ENCODE measurements around the gene NGEF. TPM values are rescaled to one million over a fixed set of nuclear protein-coding genes. Genes with fewer than 3 reads are reported as not detected.
"Not testable (repeated sequence)": the region's sequence is repeated elsewhere in the genome, so short reads cannot be mapped to it uniquely, and the experiment has no call there.

The NGEF gene
- polyA plus RNA-seq, 3 donors: 2.1 to 3.5 (median 2.4) TPM

DNA sequence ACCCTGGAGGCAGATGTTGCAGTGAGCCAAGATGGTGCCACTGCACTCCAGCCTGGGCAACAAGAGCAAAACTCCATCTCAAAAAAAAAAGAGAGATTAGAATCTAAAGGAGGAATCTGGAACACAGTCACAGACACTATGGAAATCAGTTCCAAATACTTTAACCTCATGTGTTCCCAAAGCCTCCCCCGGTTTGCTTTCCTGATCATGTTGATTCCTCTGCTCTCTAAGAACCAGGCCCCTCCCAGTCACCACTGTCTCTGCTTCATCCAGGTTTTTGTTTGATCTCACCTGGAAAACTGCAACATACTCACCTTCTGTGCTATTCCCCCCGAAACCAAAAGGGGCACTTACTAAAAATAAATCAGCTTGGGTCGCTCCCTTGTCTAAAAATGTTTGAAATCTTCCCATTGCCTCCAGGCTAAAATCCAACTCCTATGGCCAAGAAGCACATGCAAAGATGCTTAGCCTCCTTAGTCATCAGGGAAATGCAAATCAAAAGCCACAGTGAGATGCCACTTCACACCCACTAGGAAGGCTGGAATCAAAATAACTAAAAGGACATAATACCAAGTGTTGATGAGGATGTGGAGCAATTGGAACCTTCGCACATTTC, 13.2 kb upstream of the NGEF start:
- no peak for DNase-seq (ENCODE audit: extremely low read depth in 1 of 11, low read depth in 9 of 11, low spot score in 4 of 11)

DNA sequence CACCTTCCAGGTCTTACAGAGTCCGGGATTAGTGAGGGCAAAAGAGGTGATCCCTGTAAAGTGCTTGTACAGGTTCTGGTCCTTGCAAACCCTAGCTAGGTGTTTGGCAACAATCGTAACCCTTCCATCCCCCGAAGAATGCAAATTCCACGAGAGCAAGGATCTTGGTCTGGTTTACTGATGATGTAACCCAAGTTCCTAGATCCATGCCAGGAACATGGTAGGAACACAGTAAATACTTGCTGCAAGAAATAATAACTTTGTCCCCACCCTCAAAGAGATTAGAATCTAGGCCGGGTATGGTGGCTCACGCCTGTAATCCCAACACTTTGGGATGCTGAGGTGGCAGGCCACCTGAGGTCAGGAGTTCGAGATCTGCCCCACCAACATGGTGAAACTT, 12.7 kb upstream of the NGEF start:
- no peak for DNase-seq (ENCODE audit: extremely low read depth in 1 of 11, low read depth in 9 of 11, low spot score in 4 of 11)

DNA sequence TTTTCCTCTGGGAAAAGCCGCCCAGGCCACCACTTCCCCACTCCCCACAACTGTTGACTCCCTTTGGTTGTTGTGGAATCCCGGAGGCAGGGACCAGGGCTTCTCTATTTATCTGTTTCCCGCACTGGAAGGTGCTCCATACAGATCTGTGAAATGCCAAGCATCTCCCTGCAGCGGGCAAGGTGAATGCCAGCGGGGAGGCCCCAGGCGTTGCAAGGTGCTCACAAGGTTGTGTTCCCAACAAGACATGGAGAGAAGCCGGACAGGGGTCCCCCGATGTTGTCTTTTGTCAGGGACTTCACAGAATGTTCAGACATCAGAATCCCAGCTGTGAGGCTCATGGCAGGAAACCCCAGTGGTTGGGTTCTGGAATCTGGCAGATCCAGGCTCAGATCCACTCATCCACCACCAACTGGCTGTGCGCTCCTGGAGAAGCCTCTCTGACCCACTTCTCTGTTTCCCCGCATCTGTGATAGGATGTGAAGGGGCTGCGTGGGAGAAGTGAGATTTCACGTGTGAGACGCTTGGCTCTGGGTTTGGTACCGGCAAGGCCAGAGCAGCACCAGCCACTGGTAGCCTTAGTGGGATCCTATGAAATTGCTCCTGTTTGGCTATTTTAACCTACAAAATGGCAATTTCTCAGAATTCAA, 10.8 kb upstream of the NGEF start:
- DNase-seq (ENCODE audit: extremely low read depth in 1 of 11, low read depth in 9 of 11, low spot score in 4 of 11): no peak

DNA sequence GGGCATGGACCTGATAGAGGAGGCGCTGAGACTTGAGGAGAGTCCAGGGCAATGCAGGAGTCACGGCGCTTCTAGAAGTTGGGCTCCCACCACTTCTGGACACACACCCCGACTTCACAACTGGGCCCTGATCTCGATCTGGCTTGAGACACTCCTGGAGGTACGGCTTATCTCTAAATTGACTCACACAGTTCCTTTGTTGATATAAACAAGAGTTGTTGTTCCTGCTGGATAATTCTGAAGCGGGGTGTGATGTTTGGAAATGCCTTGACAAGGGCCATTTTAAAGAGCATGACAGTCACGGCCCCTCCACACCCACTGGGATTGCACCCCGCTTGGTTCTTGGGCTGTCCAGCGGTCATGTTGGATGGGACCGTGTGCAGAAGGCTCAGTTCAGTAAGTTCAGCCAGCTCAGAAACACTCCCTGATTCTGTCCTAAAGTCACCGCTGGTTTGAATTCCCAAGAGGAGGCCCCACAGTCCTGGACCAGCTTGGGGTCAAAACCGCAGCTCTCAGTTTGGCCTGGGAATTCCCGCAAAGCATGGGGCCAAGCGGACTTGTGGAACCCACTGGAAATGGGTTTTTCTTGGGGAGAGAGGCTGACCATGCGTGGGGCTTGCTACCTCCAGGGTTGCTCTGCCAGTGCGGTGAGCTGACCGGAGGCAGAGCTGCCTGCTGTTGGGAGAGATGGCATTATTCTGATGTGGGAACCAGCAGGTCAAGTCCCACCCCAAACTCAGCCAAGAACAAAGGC, 10.1 kb upstream of the NGEF start:
- no peak for DNase-seq (ENCODE audit: extremely low read depth in 1 of 11, low read depth in 9 of 11, low spot score in 4 of 11)

DNA sequence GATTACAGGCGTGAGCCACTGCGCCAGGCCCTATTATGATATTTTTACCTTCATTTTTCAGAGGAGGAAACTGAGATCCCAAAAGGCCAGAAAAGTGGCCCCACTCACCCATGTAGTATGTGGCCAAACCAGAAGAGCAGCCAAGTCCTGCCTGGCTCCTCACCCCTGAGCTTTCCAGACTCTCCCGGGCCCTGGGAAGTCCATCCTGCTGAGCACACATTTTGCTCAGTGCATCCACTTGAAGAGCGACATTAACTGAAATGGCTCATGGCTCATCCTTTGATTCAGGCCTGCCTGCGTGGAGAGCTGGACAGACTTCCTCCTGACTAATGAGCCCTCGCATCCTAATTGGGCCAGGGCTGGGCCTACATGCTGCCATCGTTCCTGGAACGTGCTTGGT, 9.5 kb upstream of the NGEF start:
- DNase-seq (ENCODE audit: extremely low read depth in 1 of 11, low read depth in 9 of 11, low spot score in 4 of 11): no peak

DNA sequence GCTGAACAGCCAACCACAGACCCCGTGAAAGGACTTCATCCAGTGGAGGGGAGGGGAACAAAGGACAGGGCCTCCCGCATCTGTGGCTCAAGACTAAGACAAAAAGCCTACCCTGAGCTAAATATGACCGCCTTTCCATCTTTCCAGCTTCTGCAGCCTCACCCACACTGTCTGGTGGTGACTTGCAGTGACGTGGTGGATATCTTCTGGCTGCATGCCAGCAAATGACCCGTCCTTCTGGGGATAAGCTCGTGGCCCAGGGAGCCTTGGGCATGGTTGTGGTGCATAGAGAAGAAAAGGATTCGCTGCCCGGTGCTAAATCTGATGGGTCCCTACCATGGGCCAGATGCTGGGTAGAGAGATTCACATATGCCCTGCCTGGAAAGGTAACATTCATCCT, 8.7 kb upstream of the NGEF start:
- DNase-seq (ENCODE audit: extremely low read depth in 1 of 11, low read depth in 9 of 11, low spot score in 4 of 11): no peak

DNA sequence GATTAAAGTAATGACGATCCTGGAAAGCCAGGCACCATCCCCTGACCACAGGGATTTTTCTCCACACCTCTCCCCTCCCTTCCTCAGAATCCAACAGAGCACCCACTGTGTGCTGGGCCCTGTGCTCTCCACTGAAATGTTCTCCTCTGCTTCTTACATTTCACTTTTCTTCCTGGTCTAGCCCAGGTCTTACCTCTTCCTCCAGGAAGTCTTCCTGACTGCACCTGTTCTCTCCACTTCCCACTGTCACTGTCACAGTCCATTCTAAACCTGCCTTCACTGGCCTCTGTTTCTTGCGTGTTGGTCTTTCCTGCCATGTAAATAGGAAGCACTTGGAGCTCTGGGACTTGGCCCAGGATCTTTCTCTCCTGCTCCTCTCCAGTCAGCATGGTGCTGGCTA, 7.4 kb upstream of the NGEF start:
- no peak for DNase-seq (ENCODE audit: extremely low read depth in 1 of 11, low read depth in 9 of 11, low spot score in 4 of 11)

DNA sequence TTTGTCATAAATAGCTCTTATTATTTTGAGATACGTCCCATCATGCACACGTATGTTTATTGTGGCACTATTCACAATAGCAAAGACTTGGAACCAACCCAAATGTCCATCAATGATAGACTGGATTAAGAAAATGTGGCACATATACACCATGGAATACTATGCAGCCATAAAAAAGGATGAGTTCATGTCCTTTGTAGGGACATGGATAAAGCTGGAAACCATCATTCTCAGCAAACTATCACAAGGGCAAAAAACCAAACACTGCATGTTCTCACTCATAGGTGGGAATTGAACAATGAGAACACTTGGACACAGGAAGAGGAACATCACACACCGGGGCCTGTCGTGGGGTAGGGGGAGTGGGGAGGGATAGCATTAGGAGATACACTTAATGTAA, 6.6 kb upstream of the NGEF start:
- DNase-seq (ENCODE audit: extremely low read depth in 1 of 11, low read depth in 9 of 11, low spot score in 4 of 11): not testable (repeated sequence)

DNA sequence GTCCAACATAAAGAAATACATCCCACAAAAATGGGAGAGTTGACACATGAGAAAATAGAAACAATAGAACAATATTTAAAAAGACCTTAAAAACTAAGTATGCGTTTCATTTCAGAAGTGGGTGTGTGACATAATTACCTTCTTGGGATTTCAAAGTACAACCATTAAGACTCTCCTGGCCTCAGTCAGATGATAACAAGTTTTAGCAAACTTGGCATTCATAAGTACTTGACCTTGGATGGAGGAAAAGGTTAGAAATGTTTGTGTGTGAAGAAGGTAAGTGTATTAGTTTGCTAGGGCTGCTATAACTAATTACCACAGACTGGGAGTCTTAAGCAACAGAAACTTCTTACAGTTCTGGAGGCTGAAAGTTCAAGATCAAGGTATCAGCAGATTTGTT, 4.9 kb upstream of the NGEF start:
- DNase-seq (ENCODE audit: extremely low read depth in 1 of 11, low read depth in 9 of 11, low spot score in 4 of 11): no peak

DNA sequence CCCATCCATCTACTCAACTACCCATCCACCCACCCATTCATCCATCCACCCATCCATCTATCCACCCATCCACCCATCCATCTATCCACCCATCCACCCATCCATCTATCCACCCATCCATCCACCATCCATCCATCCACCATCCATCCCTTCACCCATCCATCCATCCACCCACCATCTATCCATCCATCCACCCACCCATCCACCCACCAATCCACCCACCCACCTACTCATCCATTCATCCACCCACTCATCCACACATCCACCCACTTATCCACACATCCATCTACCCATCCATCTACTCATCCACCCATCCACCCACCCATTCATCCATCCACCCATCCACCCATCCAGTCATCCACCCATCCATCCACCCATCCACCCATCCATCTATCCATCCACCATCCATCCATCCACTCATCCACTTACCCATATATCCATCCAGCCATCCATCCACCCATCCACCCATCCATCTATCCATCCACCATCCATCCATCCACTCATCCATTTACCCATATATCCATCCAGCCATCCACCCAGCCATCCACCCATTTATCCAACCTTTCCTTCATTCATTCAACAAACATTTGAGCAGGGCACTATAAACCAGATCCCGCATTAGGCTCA, 2.1 kb upstream of the NGEF start:
- no peak for DNase-seq (ENCODE audit: extremely low read depth in 1 of 11, low read depth in 9 of 11, low spot score in 4 of 11)

DNA sequence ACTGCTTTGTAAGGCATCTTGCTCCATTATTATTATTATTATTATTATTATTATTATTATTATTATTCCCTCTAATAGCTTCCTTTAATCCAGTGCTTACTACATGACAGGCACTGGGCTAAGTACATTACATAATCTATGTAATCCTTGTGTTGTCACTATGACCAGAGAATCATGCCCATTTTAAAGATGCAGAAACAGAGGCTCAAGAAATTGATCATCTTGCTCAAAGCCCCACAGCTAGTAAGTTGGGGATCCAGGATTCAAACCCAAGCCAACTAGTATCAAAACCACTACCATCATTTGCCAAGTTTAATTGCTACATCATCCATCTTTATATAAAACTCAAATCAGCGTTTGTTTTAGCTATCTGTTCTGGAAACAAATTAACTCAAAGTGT, 594 bp upstream of the NGEF start:
- no peak for DNase-seq (ENCODE audit: extremely low read depth in 1 of 11, low read depth in 9 of 11, low spot score in 4 of 11)

DNA sequence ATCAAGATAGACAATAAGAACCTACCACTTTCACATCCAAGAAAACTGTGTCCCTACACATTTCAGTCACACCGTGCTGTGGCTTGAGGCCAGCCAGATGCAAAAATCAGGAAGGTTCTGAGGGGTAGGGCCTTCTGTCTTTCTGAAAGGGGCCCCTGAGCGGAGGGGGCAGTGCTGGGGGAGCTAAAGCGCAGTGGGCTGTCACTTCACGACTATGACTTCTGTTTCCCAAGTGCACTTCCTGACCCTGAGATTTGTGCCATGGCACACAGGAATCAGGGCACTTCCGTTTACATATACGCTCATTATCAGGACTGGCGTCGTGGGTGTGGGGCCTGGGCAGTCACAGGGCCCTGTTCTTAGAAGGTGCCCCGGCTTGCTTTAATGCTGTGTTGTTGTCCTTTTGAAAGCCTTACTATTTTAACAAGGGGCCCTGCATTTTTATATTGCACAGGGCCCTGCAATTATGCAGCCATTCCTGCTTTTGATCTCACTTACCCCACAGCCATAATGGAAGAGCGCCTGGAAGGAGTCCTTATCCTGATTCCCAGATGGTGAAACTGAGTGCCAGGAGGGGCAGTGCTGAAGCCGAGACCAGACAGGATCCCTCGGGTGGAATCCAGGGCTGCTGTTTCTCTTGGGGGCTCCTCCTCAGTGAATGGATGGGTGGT, 620 bp downstream of the NGEF start:
- no peak for DNase-seq (ENCODE audit: extremely low read depth in 1 of 11, low read depth in 9 of 11, low spot score in 4 of 11)

DNA sequence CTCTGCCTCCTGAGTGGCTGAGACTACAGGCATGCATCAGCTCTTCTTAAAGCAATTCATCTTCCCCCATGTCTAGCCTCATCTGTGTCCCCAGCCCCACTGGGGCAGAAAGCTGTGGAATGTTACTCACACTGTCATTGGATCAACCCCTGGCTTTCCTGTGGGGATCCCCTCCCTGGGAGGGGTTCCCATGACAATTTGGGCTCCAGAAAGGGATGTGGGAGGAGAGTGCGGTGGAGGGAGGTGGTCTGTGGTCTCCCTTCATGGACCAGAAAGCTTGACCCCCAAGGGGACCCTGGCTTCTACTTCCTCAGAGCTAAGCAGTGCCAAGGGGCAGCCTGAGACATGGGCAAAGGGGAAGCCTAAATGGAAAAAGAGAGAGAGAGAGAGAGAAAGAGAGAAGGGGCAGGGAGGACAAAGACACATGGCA, 1.3 kb downstream of the NGEF start:
- no peak for DNase-seq (ENCODE audit: extremely low read depth in 1 of 11, low read depth in 9 of 11, low spot score in 4 of 11)

DNA sequence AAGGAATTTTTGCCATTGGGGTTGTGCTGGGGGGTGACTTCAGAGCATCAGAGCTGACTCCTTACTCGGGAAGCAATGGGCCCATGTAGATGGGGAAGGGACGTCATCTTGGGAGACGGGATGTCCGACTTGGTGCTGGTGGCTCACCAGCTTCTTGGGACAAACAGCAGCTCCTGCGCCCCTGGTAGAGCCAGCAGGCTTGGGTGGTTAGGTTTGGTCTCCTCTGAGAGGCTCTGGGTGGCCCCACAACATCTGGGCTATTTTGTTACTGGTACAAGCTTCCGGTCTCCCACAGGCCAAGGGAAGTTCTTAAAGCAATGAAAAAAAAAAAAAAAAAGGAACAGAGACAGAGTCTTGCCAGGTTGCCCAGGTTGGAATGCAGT, 1.8 kb downstream of the NGEF start:
- no peak for DNase-seq (ENCODE audit: extremely low read depth in 1 of 11, low read depth in 9 of 11, low spot score in 4 of 11)

DNA sequence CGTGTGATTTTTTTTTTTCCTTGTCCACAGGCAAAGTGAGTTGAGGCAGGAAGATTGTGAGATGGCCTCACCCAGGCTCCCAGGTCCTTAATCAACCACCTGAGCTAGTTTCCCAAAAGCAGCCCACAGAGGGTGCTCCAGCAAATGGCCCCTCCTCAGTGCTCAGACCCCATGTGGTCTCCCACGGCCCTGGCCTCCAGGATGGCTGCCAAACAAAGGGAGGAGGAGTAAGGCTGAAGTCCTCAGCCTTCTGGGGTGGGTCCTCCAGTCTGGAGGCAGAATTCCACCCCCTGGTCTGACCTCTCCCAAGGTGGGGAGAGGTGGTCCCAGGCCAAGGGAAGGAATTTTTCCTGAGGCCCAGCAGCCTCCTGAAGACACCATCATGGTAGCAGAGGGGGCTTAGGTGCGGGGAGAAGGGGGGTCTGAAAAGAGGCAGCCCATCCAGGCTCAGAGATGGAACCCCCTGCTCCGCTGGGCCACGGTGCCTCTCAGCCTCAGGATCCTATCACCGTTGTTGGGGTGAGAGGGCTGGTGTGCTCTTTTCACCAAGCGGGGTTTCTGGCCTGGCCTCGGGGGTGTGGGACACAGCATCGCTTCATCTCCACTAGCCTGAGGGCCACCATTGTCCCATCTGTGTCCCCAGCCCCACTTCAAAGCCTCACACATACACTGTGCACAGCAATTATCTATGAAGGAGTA, 2.3 kb downstream of the NGEF start:
- DNase-seq (ENCODE audit: extremely low read depth in 1 of 11, low read depth in 9 of 11, low spot score in 4 of 11): no peak

DNA sequence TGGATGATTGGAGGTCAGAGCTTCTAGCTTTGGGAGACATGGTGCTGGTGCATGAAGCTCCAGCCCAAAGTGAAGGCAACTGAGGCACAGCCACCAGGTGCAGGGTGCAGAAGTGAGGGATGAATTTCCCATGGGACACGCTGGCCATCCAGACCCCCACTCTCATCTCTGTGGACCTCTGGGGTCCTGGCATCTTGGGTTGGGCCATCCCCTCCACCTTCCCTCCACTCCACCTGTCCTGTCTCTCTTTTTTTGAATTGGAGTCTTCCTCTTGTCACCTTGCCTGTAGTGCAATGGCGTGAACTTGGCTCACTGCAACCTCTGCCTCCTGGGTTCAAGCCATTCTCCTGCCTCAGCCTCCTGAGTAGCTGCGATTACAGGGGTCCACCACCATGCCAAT, 3.4 kb downstream of the NGEF start:
- DNase-seq (ENCODE audit: extremely low read depth in 1 of 11, low read depth in 9 of 11, low spot score in 4 of 11): no peak

DNA sequence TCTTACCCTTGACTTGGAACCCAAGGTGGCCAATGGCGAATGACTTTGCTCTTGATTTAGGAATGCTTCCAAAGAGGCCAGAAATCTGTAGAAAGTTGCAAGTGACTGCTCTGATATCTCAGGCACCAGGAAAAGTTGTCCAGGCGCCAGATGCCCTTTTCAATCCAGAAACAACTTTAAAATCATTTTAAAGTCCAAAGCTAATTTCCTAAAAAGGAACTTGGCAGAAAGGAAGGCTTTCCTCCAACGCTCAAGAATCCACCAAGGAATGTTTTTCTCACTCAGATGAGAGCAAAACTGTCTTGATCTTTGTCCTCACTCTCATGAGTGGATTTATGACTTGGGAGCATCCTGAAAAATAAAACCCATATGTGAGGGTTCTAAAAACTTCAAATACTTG, 5.3 kb downstream of the NGEF start:
- no peak for DNase-seq (ENCODE audit: extremely low read depth in 1 of 11, low read depth in 9 of 11, low spot score in 4 of 11)

DNA sequence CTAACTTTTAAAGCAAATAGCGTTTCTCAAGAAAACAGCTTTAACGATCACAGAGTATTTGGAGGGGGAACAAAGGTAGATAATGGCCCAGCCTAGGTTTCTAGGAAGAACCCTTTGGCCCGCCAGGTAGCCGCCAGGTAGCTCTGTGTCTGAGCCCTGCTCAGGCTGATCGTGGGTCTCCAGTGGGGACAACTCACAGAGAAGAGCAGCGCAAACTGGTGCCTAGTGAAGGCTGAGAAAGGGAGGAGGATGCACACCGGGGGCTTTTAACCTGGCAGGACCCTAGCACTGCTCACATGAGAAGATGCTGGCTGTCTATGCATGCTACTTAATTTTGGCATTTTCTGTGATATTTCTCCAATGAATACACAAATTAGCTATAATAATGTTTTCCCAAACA, 5.8 kb downstream of the NGEF start:
- no peak for DNase-seq (ENCODE audit: extremely low read depth in 1 of 11, low read depth in 9 of 11, low spot score in 4 of 11)

DNA sequence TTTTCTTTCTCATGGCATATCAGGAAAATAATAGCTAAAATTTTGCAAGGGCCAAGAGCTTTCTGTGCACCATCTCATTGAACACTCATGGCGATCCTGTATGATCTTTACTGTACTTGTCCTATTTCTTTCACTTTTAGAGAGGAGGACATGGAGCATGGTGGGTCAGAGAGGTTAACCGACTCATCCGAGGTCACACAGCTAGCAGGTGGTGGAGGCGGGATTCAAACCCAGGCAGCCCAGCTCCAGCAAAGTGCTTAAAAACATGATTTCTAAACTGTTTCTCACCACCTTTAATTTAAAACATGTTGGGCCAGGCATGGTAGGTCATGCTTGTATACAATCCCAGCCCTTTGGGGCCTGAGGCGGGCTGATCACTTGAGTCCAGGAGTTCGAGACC, 6.4 kb downstream of the NGEF start:
- no peak for DNase-seq (ENCODE audit: extremely low read depth in 1 of 11, low read depth in 9 of 11, low spot score in 4 of 11)
